HepG2 (cell line): ENCODE measurements around the gene FAM90A26. TPM values are rescaled to one million over a fixed set of nuclear protein-coding genes. Genes with fewer than 3 reads are reported as not detected.
"Not testable (repeated sequence)": the region's sequence is repeated elsewhere in the genome, so short reads cannot be mapped to it uniquely, and the experiment has no call there.

Source experiments
- ATF7-NPFF ChIP-seq: sonication (generic); formaldehyde crosslinking; IDR thresholded peaks from 2 replicates; pipeline ENCODE4 v1.8.1; 2023; ENCODE audit warnings: mild to moderate bottlenecking, low read depth, missing genetic modification reagents, moderate library complexity
- DMAP1 ChIP-seq: IDR thresholded peaks from 2 replicates; pipeline ENCODE4 v1.6.1; 2016
- GATA4 ChIP-seq: sonication (generic); IDR thresholded peaks from 2 replicates; pipeline ENCODE4 v1.6.1; 2016; ENCODE audit warnings: antibody characterized with exemption, low read depth, borderline replicate concordance
- GMEB1 ChIP-seq: sonication (generic); formaldehyde crosslinking; IDR thresholded peaks from 2 replicates; pipeline ENCODE4 v1.5.1; 2020; ENCODE audit warnings: missing genetic modification reagents, mild to moderate bottlenecking, borderline replicate concordance
- LCORL ChIP-seq, 2 experiments: fragments of 450-650 bp in 1 of 2; sonication (generic) in 1 of 2; formaldehyde crosslinking in 1 of 2; IDR thresholded peaks; 2 replicates each; pipeline versions ENCODE4 v1.5.0 to v1.6.1; 2017 to 2020; ENCODE audit warnings: antibody characterized with exemption in 1 of 2, missing genetic modification reagents in 1 of 2
- MAX ChIP-seq: IDR thresholded peaks from 2 replicates; pipeline ENCODE4 v1.6.1; 2012; ENCODE audit warnings: inconsistent platforms
- MXI1 ChIP-seq: IDR thresholded peaks from 3 replicates; pipeline ENCODE4 v1.6.1; 2012; ENCODE audit warnings: low read depth, low read length, inconsistent platforms, borderline replicate concordance
- POLR2AphosphoS5 ChIP-seq: IDR thresholded peaks from 2 replicates; pipeline ENCODE4 v1.6.1; 2012; ENCODE audit warnings: low read depth, low read length
- SALL1 ChIP-seq: sonication (generic); formaldehyde crosslinking; IDR thresholded peaks from 2 replicates; pipeline ENCODE4 v1.8.0; 2022; ENCODE audit warnings: mild to moderate bottlenecking, missing genetic modification reagents
- SRY ChIP-seq: sonication (generic); formaldehyde crosslinking; IDR thresholded peaks from 2 replicates; pipeline ENCODE4 v1.8.0; 2022; ENCODE audit warnings: mild to moderate bottlenecking, missing genetic modification reagents
- ZBTB34 ChIP-seq: sonication (generic); formaldehyde crosslinking; IDR thresholded peaks from 2 replicates; pipeline ENCODE4 v1.8.0; 2022; ENCODE audit warnings: mild to moderate bottlenecking, missing genetic modification reagents
- ZBTB44 ChIP-seq: sonication (generic); formaldehyde crosslinking; IDR thresholded peaks from 2 replicates; pipeline ENCODE4 v1.4.0; 2020; ENCODE audit warnings: missing genetic modification reagents
- ZFX ChIP-seq: sonication (generic); formaldehyde crosslinking; IDR thresholded peaks from 2 replicates; pipeline ENCODE4 v1.4.0; 2020; ENCODE audit warnings: mild to moderate bottlenecking, low read depth, missing genetic modification reagents, moderate library complexity
- ZNF18 ChIP-seq: sonication (generic); formaldehyde crosslinking; IDR thresholded peaks from 2 replicates; pipeline ENCODE4 v1.8.0; 2022; ENCODE audit warnings: mild to moderate bottlenecking, missing genetic modification reagents; ENCODE audit not compliant: insufficient replicate concordance
- polyA plus RNA-seq, 8 experiments: library from polyadenylated mRNA; depleted of rRNA in 3 of 8; stranded (reverse) in 7 of 8; unstranded in 1 of 8; fragments of >200 nt; fragmentation: Illumina TruSeq in 4 of 8; extraction: Trizol in 4 of 8; gene quantifications; 2 replicates each; pipeline versions ENCODE4 v1.2.1 to v1.2.3, GENCODE V29; 2011 to 2016; ENCODE audit warnings: low read depth in 4 of 8, missing spikeins in 1 of 8, mixed read lengths in 1 of 8; ENCODE audit not compliant: insufficient read depth in 1 of 8
- total RNA-seq, 5 experiments: library from RNA; depleted of rRNA; stranded (reverse); fragments of >200 nt; fragmentation: Illumina TruSeq; extraction: Trizol; gene quantifications; 2 replicates each; pipeline ENCODE4 v1.2.3, GENCODE V29; 2016; ENCODE audit warnings: low read depth in 1 of 5
- TF ChIP-seq, protein P1 (sequence below): sonication (generic); formaldehyde crosslinking; IDR thresholded peaks from 2 replicates; pipeline ENCODE4 v1.5.0; 2020; ENCODE audit warnings: mild to moderate bottlenecking, missing genetic modification reagents, borderline replicate concordance

FAM90A26 gene
- total and polyA plus RNA-seq, 2 of the 13 experiments (the other 11 are each of a cell fraction or from before 2014, with no cell fraction given): not detected

GRCh38 chr4:9153008-9153570, 17.1 kb upstream of the FAM90A26 start (continued):
- TF ChIP-seq ZBTB34 (CRISPR knock-in tag) (0 out of 2 replicates have a peak, but pooled peaks have one; percentile 39), LCORL (CRISPR knock-in tag; IDR thresholded peaks at IDR 0.05) (peak; percentile 48; the same call in 1 of the 2 replicates), GATA4 (0 out of 2 replicates have a peak, but pooled peaks have one; percentile 12), SRY (CRISPR knock-in tag) (peak; percentile 85; the same call in 1 of the 2 replicates), ATF7-NPFF (CRISPR knock-in tag) (0 out of 2 replicates have a peak, but pooled peaks have one; percentile 56), SALL1 (CRISPR knock-in tag) (peak; percentile 63), POLR2AphosphoS5 (peak; percentile 62), MAX (peak; percentile 53; the same call in 1 of the 2 replicates), ZFX (CRISPR knock-in tag) (peak; percentile 83), DMAP1 (peak; percentile 89), ZNF18 (peak; percentile 36), ZBTB44 (CRISPR knock-in tag) (0 out of 2 replicates have a peak, but pooled peaks have one; percentile 52), GMEB1 (peak; percentile 52), MXI1 (peak; percentile 85; the same call in 1 of the 3 replicates)
- TF ChIP-seq LCORL (IDR thresholded peaks at IDR 0.05): not testable (repeated sequence)
- TF ChIP-seq, protein P1, sequence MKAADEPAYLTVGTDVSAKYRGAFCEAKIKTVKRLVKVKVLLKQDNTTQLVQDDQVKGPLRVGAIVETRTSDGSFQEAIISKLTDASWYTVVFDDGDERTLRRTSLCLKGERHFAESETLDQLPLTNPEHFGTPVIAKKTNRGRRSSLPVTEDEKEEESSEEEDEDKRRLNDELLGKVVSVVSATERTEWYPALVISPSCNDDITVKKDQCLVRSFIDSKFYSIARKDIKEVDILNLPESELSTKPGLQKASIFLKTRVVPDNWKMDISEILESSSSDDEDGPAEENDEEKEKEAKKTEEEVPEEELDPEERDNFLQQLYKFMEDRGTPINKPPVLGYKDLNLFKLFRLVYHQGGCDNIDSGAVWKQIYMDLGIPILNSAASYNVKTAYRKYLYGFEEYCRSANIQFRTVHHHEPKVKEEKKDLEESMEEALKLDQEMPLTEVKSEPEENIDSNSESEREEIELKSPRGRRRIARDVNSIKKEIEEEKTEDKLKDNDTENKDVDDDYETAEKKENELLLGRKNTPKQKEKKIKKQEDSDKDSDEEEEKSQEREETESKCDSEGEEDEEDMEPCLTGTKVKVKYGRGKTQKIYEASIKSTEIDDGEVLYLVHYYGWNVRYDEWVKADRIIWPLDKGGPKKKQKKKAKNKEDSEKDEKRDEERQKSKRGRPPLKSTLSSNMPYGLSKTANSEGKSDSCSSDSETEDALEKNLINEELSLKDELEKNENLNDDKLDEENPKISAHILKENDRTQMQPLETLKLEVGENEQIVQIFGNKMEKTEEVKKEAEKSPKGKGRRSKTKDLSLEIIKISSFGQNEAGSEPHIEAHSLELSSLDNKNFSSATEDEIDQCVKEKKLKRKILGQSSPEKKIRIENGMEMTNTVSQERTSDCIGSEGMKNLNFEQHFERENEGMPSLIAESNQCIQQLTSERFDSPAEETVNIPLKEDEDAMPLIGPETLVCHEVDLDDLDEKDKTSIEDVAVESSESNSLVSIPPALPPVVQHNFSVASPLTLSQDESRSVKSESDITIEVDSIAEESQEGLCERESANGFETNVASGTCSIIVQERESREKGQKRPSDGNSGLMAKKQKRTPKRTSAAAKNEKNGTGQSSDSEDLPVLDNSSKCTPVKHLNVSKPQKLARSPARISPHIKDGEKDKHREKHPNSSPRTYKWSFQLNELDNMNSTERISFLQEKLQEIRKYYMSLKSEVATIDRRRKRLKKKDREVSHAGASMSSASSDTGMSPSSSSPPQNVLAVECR: peak; percentile 89; the same call in 1 of the 2 replicates
